Left ventricle myocardium inferior (tissue), 1 donor: ENCODE results near the gene BANP. TPM values are rescaled to one million over a fixed set of nuclear protein-coding genes. Genes with fewer than 3 reads are reported as not detected.

ENCODE experiments used
- DNase-seq: peaks from one replicate; pipeline ENCODE4 v3.0.0-alpha.2; 2020
- H3K27ac ChIP-seq: fragments of 200-600 bp; replicated peaks from 2 replicates; pipeline ENCODE4 v1.8.0; 2021
- H3K27me3 ChIP-seq: fragments of 200-600 bp; 2 replicates; pipeline ENCODE4 v1.8.0; 2021; ENCODE audit warnings: low read depth
- H3K36me3 ChIP-seq: fragments of 200-600 bp; 2 replicates; pipeline ENCODE4 v1.8.0; 2021
- H3K4me1 ChIP-seq: fragments of 200-600 bp; 2 replicates; pipeline ENCODE4 v1.8.0; 2021
- H3K4me3 ChIP-seq: fragments of 200-600 bp; 2 replicates; pipeline ENCODE4 v1.8.0; 2021; ENCODE audit warnings: mild to moderate bottlenecking, moderate library complexity
- H3K9me3 ChIP-seq: fragments of 200-600 bp; replicated peaks from 2 replicates; pipeline ENCODE4 v1.8.0; 2021
- CTCF ChIP-seq: fragments of 200-600 bp; IDR thresholded peaks from 2 replicates; pipeline ENCODE4 v1.8.0; 2021; ENCODE audit warnings: antibody characterized with exemption, mild to moderate bottlenecking, borderline replicate concordance
- intact Hi-C: fragments of 100-400 bp; cut with micrococcal nuclease; formaldehyde crosslinking; loops from one replicate; pipeline ENCODE4 v1.11.0; 2022
- total RNA-seq: library from RNA; stranded (reverse); fragmentation: NEBNext Ultra II Directional; extraction: Animal tissue kit (Norgen Biotek cat#: 25700); gene quantifications from one replicate; pipeline ENCODE4 v1.2.1, GENCODE V29; 2021
- donor health status: DM: no; HTN: yes; CAD: no; lungs with severe emphysema.

BANP gene
- total RNA-seq, 1 donor from 2014 or later = 12.6 TPM

- H3K9me3 ChIP-seq = no peaks in the 10 kb centered on the region
- H3K36me3 ChIP-seq = peaks cover 33% of the 10 kb centered on the region
- no peak overlapping the region for H3K27ac ChIP-seq
- TF ChIP-seq CTCF = no peak
- no peak for DNase-seq
- H3K4me3 ChIP-seq = no peak overlapping the region
- H3K27me3 ChIP-seq = no peaks in the 10 kb centered on the region
- intact Hi-C loops = no loop called here
- peaks cover 6% of the 10 kb centered on the region for H3K4me1 ChIP-seq
Measured at GRCh38 chr16:88002749-88003148, 51.5 kb downstream of the BANP start.

- Histone ChIP-seq H3K4me3 (no peak overlapping the region), H3K4me1 (peaks cover 6% of the 10 kb centered on the region), H3K9me3 (no peaks in the 10 kb centered on the region), H3K27me3 (no peaks in the 10 kb centered on the region), H3K36me3 (peaks cover 39% of the 10 kb centered on the region), H3K27ac (no peak overlapping the region)
- DNase-seq = no peak
- TF ChIP-seq CTCF = no peak
- intact Hi-C loops = no loop called here
Measured at GRCh38 chr16:88003316-88003715, 52.1 kb downstream of the BANP start.

GRCh38 chr16:88003736-88004135 lies 52.5 kb downstream of the BANP start:
- DNase-seq = no peak
- H3K4me3 ChIP-seq = no peak overlapping the region
- intact Hi-C loops = no loop called here
- H3K27ac ChIP-seq = no peak overlapping the region
- peaks cover 43% of the 10 kb centered on the region for H3K36me3 ChIP-seq
- no peaks in the 10 kb centered on the region for H3K27me3 ChIP-seq
- H3K4me1 ChIP-seq = peaks cover 6% of the 10 kb centered on the region
- no peak for TF ChIP-seq CTCF
- H3K9me3 ChIP-seq = no peaks in the 10 kb centered on the region

DNA sequence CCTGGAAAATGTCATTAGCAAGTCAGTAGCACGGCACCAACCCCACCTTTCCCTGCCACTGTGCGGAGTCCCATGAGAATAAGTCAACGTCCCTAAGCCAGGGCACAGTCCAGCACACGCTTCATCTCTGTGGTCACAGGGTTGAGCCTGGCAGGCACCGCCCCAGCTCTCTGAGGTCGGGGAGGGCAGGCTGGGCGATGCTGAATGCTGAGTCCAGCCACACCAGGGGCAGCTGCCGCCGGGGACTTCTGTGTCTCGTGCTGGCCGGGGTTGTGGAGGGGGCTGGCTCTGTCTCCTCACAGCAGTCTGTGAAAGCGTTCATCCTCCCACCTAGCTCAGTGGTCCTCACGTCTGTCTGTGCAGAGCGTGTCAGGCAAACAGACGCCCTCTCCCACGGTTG lies 53.2 kb downstream of the BANP start:
- peaks cover 6% of the 10 kb centered on the region for H3K4me1 ChIP-seq
- H3K9me3 ChIP-seq = no peaks in the 10 kb centered on the region
- H3K36me3 ChIP-seq = peaks cover 48% of the 10 kb centered on the region
- no peaks in the 10 kb centered on the region for H3K27me3 ChIP-seq
- DNase-seq = no peak
- no peak for TF ChIP-seq CTCF
- no peak overlapping the region for H3K27ac ChIP-seq
- no peak overlapping the region for H3K4me3 ChIP-seq
- intact Hi-C loops = no loop called here

- no peak for TF ChIP-seq CTCF
- H3K27ac ChIP-seq = no peak overlapping the region
- H3K27me3 ChIP-seq = no peaks in the 10 kb centered on the region
- H3K9me3 ChIP-seq = no peaks in the 10 kb centered on the region
- H3K4me1 ChIP-seq = peaks cover 6% of the 10 kb centered on the region
- DNase-seq = no peak
- H3K4me3 ChIP-seq = no peak overlapping the region
- H3K36me3 ChIP-seq = peaks cover 54% of the 10 kb centered on the region
- intact Hi-C loops = no loop called here
Measured at GRCh38 chr16:88005181-88005581, 53.9 kb downstream of the BANP start.

GRCh38 chr16:88005968-88006367 lies 54.7 kb downstream of the BANP start:
- H3K4me1 ChIP-seq = peaks cover 6% of the 10 kb centered on the region
- DNase-seq = no peak

More at GRCh38 chr16:88005968-88006367, 54.7 kb downstream of the BANP start:
- no peak overlapping the region for H3K27ac ChIP-seq
- no peaks in the 10 kb centered on the region for H3K27me3 ChIP-seq
- H3K36me3 ChIP-seq = peaks cover 58% of the 10 kb centered on the region
- H3K9me3 ChIP-seq = no peaks in the 10 kb centered on the region
- H3K4me3 ChIP-seq = no peak overlapping the region
- TF ChIP-seq CTCF = no peak
- intact Hi-C loops = no loop called here
